Lower leg skin (tissue), 4 donors: ENCODE data around the gene EHMT2. TPM values are rescaled to one million over a fixed set of nuclear protein-coding genes. Genes with fewer than 3 reads are reported as not detected.

Source experiments
- DNase-seq, 2 donors: peaks; one replicate each; pipeline ENCODE4 v3.0.0-alpha.2; 2019; ENCODE audit warnings: low spot score in 2 of 2
- H3K4me3 ChIP-seq: fragments of 200-600 bp; sonication (generic); 2 replicates; pipeline ENCODE4 v1.5.1; 2017; ENCODE audit warnings: mild to moderate bottlenecking, low read depth; ENCODE audit not compliant: poor library complexity, severe bottlenecking
- CTCF ChIP-seq, 3 donors: fragments of 450-650 bp; IDR thresholded peaks; one replicate each; pipeline ENCODE4 v1.5.1; 2016; ENCODE audit warnings: antibody characterized with exemption in 3 of 3, mild to moderate bottlenecking in 3 of 3, moderate library complexity in 2 of 3
- POLR2A ChIP-seq, 2 donors: fragments of 450-650 bp; IDR thresholded peaks; one replicate each; pipeline ENCODE4 v1.6.1; 2016 to 2017; ENCODE audit warnings: antibody characterized with exemption in 2 of 2, mild to moderate bottlenecking in 1 of 2, moderate library complexity in 1 of 2
- WGBS, 2 donors: methylation state at CpG; one replicate each; pipeline ENCODE4 v1.1.5; 2018; 5-methylcytosine and 5-hydroxymethylcytosine counted together
- intact Hi-C: fragments of 100-400 bp; cut with DNase I; formaldehyde crosslinking; loops from one replicate; pipeline ENCODE4 v1.15.0; 2023; ENCODE audit warnings: low total_unique reads
- total RNA-seq, 4 donors: library from RNA; depleted of rRNA; stranded (reverse); fragments of >200 nt; gene quantifications; one replicate each; pipeline ENCODE4 v1.1.0, GENCODE V29; 2016

EHMT2 gene
- total RNA-seq, 4 donors from 2014 or later, result 25.5 to 39.3 (median 33.6) TPM

GRCh38 chr6:31875877-31876276 is 21.6 kb downstream of the EHMT2 start:
- no peak for DNase-seq
- intact Hi-C loops, result no loop called here
- 66 to 70% methylated on average over 5 of the region's 5 CpGs for WGBS, 2 donors
- no peak for TF ChIP-seq POLR2A (IDR thresholded peaks at IDR 0.05)
- no peak for TF ChIP-seq CTCF (IDR thresholded peaks at IDR 0.05)
- no peak overlapping the region for H3K4me3 ChIP-seq

- intact Hi-C loops, result no loop called here
- no peak for DNase-seq
- no peak overlapping the region for H3K4me3 ChIP-seq
- TF ChIP-seq CTCF (IDR thresholded peaks at IDR 0.05) (no peak), POLR2A (IDR thresholded peaks at IDR 0.05) (no peak)
- WGBS, 2 donors, result 84 to 85% methylated on average over 5 of the region's 5 CpGs
Observed at GRCh38 chr6:31874836-31875572, 22.5 kb downstream of the EHMT2 start.

- no peak overlapping the region for H3K4me3 ChIP-seq
- 55 to 63% methylated on average over 4 of the region's 4 CpGs for WGBS, 2 donors
- no peak for DNase-seq
- intact Hi-C loops, result no loop called here
- TF ChIP-seq CTCF (IDR thresholded peaks at IDR 0.05), result no peak
- no peak for TF ChIP-seq POLR2A (IDR thresholded peaks at IDR 0.05)
Observed at GRCh38 chr6:31874084-31874670, 23.3 kb downstream of the EHMT2 start.

- DNase-seq, result no peak
- no peak overlapping the region for H3K4me3 ChIP-seq
- 60 to 77% methylated on average over 9 of the region's 9 CpGs for WGBS, 2 donors
- TF ChIP-seq POLR2A (IDR thresholded peaks at IDR 0.05), result no peak
- TF ChIP-seq CTCF (IDR thresholded peaks at IDR 0.05), result no peak
- intact Hi-C loops, result no loop called here
Observed at GRCh38 chr6:31871046-31871659, 26.3 kb downstream of the EHMT2 start.

- H3K4me3 ChIP-seq, result no peak overlapping the region
- WGBS, 2 donors, result 68 to 78% methylated on average over 8 to 14 of the region's 16 CpGs
- TF ChIP-seq CTCF (IDR thresholded peaks at IDR 0.05) (no peak), POLR2A (IDR thresholded peaks at IDR 0.05) (no peak)
- intact Hi-C loops, result no loop called here
- no peak for DNase-seq
Observed at GRCh38 chr6:31870385-31870921, 27.0 kb downstream of the EHMT2 start.
